Thyroid gland (tissue), 4 donors: ENCODE measurements around the gene SPTLC2. TPM values are rescaled to one million over a fixed set of nuclear protein-coding genes. Genes with fewer than 3 reads are reported as not detected.

Experiments used
- DNase-seq, 2 donors: peaks; one replicate each; pipeline ENCODE4 v3.0.0-alpha.2; 2019
- H3K27ac ChIP-seq, 3 donors: fragments of 200-600 bp; sonication (generic); 1 replicate in 2 of 3; 2 replicates in 1 of 3; pipeline ENCODE4 v1.5.1; 2016 to 2019; ENCODE audit warnings: mild to moderate bottlenecking in 1 of 3, moderate library complexity in 1 of 3
- H3K27me3 ChIP-seq: fragments of 200-600 bp; sonication (generic); one replicate; pipeline ENCODE4 v1.5.1; 2019
- H3K36me3 ChIP-seq, 2 donors: fragments of 200-600 bp; sonication (generic); one replicate each; pipeline ENCODE4 v1.5.1; 2016 to 2019
- H3K4me1 ChIP-seq, 2 donors: fragments of 200-600 bp; sonication (generic); one replicate each; pipeline ENCODE4 v1.5.1; 2017 to 2019
- H3K4me3 ChIP-seq, 3 donors: fragments of 200-600 bp; sonication (generic); replicated peaks in 1 of 3; 1 replicate in 2 of 3; 2 replicates in 1 of 3; pipeline ENCODE4 v1.5.1; 2016; ENCODE audit warnings: mild to moderate bottlenecking in 1 of 3
- H3K9me3 ChIP-seq: fragments of 200-600 bp; sonication (generic); one replicate; pipeline ENCODE4 v1.5.1; 2017
- POLR2A ChIP-seq, 2 donors: fragments of 450-650 bp; IDR thresholded peaks; one replicate each; pipeline ENCODE4 v1.6.1; 2017; ENCODE audit warnings: antibody characterized with exemption in 2 of 2, mild to moderate bottlenecking in 2 of 2, moderate library complexity in 1 of 2
- WGBS, 2 donors: methylation state at CpG; one replicate each; pipeline ENCODE4 v1.1.5; 2017; 5-methylcytosine and 5-hydroxymethylcytosine counted together
- intact Hi-C: fragments of 100-400 bp; cut with DNase I; formaldehyde crosslinking; loops from one replicate; pipeline ENCODE4 v1.15.1; 2023
- total RNA-seq, 4 donors: library from RNA; depleted of rRNA; stranded (reverse); fragments of >200 nt; gene quantifications; one replicate each; pipeline ENCODE4 v1.2.3, GENCODE V29; 2016
- TF ChIP-seq, protein P1 (sequence below), 6 experiments: fragments of 200-600 bp in 3 of 6; fragments of 450-650 bp in 3 of 6; sonication (generic) in 3 of 6; IDR thresholded peaks; one replicate each; pipeline ENCODE4 v1.5.1; 2016 to 2019; ENCODE audit warnings: antibody characterized with exemption in 6 of 6, mild to moderate bottlenecking in 2 of 6, inconsistent platforms in 1 of 6, moderate library complexity in 1 of 6

The SPTLC2 gene
- total RNA-seq, 4 donors from 2014 or later = 25.6 to 32.2 (median 29.0) TPM

DNA sequence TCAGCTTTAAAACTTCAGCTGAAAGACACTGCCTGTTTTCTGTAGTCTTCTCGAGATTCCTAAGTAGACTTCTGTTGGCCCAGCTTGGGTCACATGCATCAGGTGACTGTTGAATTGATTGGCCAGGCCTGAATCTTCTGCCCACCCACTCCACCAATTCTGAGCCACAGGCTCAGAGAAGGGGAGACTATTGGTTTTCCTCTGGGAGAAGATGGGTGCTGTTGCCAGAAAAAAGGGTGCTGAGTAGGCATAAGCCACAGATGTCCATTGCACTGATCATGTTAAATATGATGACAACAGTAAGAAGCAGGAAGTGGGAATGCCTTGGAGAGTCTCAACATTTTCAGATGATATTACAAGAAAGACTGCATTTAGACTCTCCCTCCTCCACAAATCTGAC is 6.8 kb upstream of the SPTLC2 start:
- H3K27ac ChIP-seq = no peak overlapping the region
- peaks cover 8 to 17% of the 10 kb centered on the region in 2 donors for H3K4me1 ChIP-seq
- no peak for DNase-seq
- whole genome bisulfite sequencing, 2 donors = 81% methylated on average over 1 of the region's 1 CpG
- intact Hi-C loops = no loop called here
- TF ChIP-seq, protein P1, sequence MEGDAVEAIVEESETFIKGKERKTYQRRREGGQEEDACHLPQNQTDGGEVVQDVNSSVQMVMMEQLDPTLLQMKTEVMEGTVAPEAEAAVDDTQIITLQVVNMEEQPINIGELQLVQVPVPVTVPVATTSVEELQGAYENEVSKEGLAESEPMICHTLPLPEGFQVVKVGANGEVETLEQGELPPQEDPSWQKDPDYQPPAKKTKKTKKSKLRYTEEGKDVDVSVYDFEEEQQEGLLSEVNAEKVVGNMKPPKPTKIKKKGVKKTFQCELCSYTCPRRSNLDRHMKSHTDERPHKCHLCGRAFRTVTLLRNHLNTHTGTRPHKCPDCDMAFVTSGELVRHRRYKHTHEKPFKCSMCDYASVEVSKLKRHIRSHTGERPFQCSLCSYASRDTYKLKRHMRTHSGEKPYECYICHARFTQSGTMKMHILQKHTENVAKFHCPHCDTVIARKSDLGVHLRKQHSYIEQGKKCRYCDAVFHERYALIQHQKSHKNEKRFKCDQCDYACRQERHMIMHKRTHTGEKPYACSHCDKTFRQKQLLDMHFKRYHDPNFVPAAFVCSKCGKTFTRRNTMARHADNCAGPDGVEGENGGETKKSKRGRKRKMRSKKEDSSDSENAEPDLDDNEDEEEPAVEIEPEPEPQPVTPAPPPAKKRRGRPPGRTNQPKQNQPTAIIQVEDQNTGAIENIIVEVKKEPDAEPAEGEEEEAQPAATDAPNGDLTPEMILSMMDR (IDR thresholded peaks at IDR 0.05) = no peak
- TF ChIP-seq POLR2A (IDR thresholded peaks at IDR 0.05) = no peak
- H3K27me3 ChIP-seq = no peaks in the 10 kb centered on the region
- no peak overlapping the region for H3K4me3 ChIP-seq
- no peaks in the 10 kb centered on the region for H3K36me3 ChIP-seq
- H3K9me3 ChIP-seq = no peaks in the 10 kb centered on the region

DNA sequence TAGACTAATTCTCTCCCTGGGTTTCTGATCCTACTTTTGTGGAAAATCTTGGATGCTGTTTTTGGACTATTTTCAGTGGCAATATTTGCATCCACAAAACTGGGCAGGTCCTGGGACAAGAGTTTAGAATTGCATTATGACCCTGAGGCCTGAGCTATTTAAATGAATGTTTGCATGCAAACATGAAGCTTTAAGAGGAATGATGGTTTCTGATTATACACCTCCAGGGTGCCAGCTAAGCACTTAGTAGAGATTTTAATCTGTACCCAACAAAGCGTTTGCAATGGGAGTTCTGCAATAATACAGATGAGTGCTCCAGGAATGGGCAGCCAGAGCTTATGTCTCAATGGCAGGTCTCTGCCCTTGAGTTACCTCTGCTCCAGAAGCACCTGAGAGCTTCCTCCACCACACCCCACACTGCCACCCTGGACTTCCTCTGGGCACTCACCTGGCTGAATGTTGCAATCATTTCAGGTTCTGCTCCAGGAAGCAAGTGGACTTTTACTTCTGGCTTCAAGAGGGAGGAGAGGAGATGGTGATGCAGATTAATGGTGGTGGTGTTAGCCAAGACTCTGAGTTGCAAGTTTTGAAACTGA is 6.0 kb upstream of the SPTLC2 start:
- H3K36me3 ChIP-seq = no peaks in the 10 kb centered on the region
- H3K27me3 ChIP-seq = no peaks in the 10 kb centered on the region
- intact Hi-C loops = no loop called here
- H3K4me3 ChIP-seq = no peak overlapping the region
- no peak for TF ChIP-seq POLR2A (IDR thresholded peaks at IDR 0.05)
- TF ChIP-seq, protein P1 (IDR thresholded peaks at IDR 0.05) = no peak
- no peaks in the 10 kb centered on the region for H3K9me3 ChIP-seq
- H3K4me1 ChIP-seq = peaks cover 8 to 17% of the 10 kb centered on the region in 2 donors
- DNase-seq = peak; percentile 86 to 87
- H3K27ac ChIP-seq = no peak overlapping the region
- 15 to 18% methylated on average over 1 of the region's 1 CpG for WGBS, 2 donors

DNA sequence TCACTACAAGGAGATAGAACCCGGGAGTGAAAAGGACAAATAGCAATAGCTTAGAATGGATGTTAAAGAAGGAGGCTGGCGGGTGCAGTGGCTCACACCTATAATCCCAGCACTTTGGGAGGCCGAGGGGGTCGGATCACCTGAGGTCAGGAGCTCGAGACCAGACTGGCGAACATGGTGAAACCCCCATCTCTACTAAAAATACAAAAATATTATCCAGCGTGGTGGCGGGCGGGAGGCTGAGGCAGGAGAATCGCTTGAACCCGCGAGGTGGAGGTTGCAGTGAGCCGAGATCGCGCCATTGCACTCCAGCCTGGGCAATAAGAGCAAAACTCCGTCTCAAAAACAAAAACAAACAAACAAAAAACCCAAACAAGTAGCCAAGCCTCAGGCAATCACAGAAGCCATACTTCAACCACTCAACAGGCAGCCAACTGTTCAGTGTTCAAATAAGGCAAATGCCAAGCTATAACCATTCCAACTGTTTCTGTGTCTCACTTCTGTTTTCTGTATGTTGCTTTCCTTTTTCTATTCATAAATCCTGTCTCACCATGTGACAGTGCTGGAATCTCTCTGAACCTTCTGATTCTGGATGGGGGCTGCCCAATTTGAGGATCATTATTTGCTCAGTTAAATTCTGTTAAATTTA is 3.9 kb upstream of the SPTLC2 start:
- Histone ChIP-seq H3K27me3 (no peaks in the 10 kb centered on the region), H3K9me3 (no peaks in the 10 kb centered on the region), H3K4me1 (peaks cover 14 to 20% of the 10 kb centered on the region in 2 donors), H3K27ac (no peak overlapping the region), H3K4me3 (no peak overlapping the region), H3K36me3 (no peaks in the 10 kb centered on the region)
- TF ChIP-seq, protein P1 (IDR thresholded peaks at IDR 0.05) = no peak
- no peak for TF ChIP-seq POLR2A (IDR thresholded peaks at IDR 0.05)
- no peak for DNase-seq
- 88 to 93% methylated on average over 16 of the region's 16 CpGs for WGBS, 2 donors
- intact Hi-C loops = no loop called here

DNA sequence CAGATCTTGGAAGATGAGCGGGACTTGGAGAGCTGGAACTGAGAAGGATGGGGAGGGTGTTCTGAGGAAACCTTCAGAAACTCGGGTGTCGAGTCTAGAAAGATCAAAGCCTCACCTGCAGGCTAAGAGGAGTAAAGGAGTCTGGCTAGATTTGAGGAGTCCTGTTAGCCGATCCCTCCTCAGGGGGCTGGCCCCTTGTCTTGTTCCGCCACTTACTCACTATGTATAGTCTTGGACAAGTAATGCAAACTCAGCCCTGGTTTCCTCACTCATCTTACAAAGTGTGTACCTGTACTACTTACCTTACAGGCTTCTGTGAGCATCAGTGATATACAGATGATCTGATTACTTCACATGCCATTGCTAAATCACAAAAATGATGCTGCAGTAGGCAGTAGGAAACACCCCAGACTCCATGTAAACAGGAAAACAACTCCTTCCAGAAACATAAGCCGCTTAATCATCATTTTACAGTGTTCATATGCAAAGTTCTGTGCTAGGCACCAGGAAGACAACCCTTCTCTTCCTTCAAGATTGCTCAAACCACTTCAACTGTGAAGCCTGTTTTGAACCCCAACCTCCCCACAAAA is 2.0 kb upstream of the SPTLC2 start:
- H3K27ac ChIP-seq = no peak overlapping the region
- intact Hi-C loops = no loop called here
- no peaks in the 10 kb centered on the region for H3K36me3 ChIP-seq
- TF ChIP-seq POLR2A (IDR thresholded peaks at IDR 0.05) = no peak
- TF ChIP-seq, protein P1 (IDR thresholded peaks at IDR 0.05) = no peak
- WGBS, 2 donors = 85 to 86% methylated on average over 6 of the region's 6 CpGs
- H3K4me1 ChIP-seq = peaks cover 15 to 21% of the 10 kb centered on the region in 2 donors
- H3K9me3 ChIP-seq = no peaks in the 10 kb centered on the region
- no peak overlapping the region for H3K4me3 ChIP-seq
- no peaks in the 10 kb centered on the region for H3K27me3 ChIP-seq
- DNase-seq = no peak

DNA sequence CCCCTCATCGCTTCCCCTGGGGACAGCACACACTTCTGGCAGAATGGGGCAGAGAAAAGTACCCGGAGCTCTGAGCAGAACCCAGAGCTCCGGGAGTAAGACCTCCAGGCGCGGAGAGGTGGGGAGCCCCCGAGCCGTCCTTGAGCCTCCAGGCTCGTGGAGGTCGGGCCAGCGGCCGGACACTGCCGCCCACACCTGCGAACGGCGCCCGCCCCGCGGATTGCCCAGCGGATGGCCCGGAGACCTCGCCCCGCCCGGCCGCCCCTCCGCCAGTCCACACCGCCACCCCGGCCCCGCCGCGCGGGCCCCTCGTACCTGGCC is 344 bp downstream of the SPTLC2 start:
- Histone ChIP-seq H3K4me1 (peaks cover 5 to 7% of the 10 kb centered on the region in 2 donors), H3K36me3 (no peaks in the 10 kb centered on the region), H3K9me3 (no peaks in the 10 kb centered on the region), H3K4me3 (peak overlapping the region; percentile 60 to 73 (median 69)), H3K27me3 (no peaks in the 10 kb centered on the region), H3K27ac (peak overlapping the region; percentile 31 to 72 (median 67))
- no peak for DNase-seq
- intact Hi-C loops = no loop called here
- TF ChIP-seq, protein P1 (IDR thresholded peaks at IDR 0.05) = no peak
- no peak for TF ChIP-seq POLR2A (IDR thresholded peaks at IDR 0.05)
- WGBS, 2 donors = 0% methylated on average over 1 to 2 of the region's 32 CpGs
